H9 (cell line): Measurements from ENCODE around the gene DLG2. TPM values are rescaled to one million over a fixed set of nuclear protein-coding genes. Genes with fewer than 3 reads are reported as not detected.

ENCODE experiments used
- DNase-seq: peaks from one replicate; pipeline ENCODE4 v3.0.0-alpha.2; 2017
- H2AFZ ChIP-seq: one replicate; pipeline ENCODE4 v1.6.1; 2013; ENCODE audit warnings: mild to moderate bottlenecking, low read length, control low read depth, moderate library complexity
- H2AK5ac ChIP-seq: 2 replicates; pipeline ENCODE4 v1.6.1; 2013; ENCODE audit warnings: low read length, control low read depth, mixed read lengths; ENCODE audit not compliant: insufficient read length
- H2BK120ac ChIP-seq: one replicate; pipeline ENCODE4 v1.6.1; 2013; ENCODE audit warnings: low read depth, mild to moderate bottlenecking, low read length, control low read depth, inconsistent platforms; ENCODE audit not compliant: poor library complexity, severe bottlenecking
- H2BK12ac ChIP-seq: 2 replicates; pipeline ENCODE4 v1.6.1; 2013; ENCODE audit warnings: low read length, control low read depth, mixed read lengths, low read depth; ENCODE audit not compliant: insufficient read length
- H2BK15ac ChIP-seq: 2 replicates; pipeline ENCODE4 v1.6.1; 2013; ENCODE audit warnings: low read depth, low read length, control low read depth
- H2BK20ac ChIP-seq: one replicate; pipeline ENCODE4 v1.6.1; 2013; ENCODE audit warnings: low read depth, mild to moderate bottlenecking, low read length, control low read depth, inconsistent platforms; ENCODE audit not compliant: poor library complexity, severe bottlenecking
- H2BK5ac ChIP-seq: 2 replicates; pipeline ENCODE4 v1.6.1; 2013; ENCODE audit warnings: low read length, control low read depth, mixed read lengths; ENCODE audit not compliant: insufficient read length
- H3K14ac ChIP-seq: 2 replicates; pipeline ENCODE4 v1.6.1; 2013; ENCODE audit warnings: low read length, control low read depth; ENCODE audit not compliant: insufficient read depth
- H3K18ac ChIP-seq: 2 replicates; pipeline ENCODE4 v1.6.1; 2013; ENCODE audit warnings: low read depth, mild to moderate bottlenecking, mixed read lengths, low read length, control low read depth; ENCODE audit not compliant: insufficient read length
- H3K23ac ChIP-seq: 2 replicates; pipeline ENCODE4 v1.6.1; 2013; ENCODE audit warnings: low read length, control low read depth, mixed read lengths, low read depth; ENCODE audit not compliant: insufficient read length
- H3K23me2 ChIP-seq: 2 replicates; pipeline ENCODE4 v1.6.1; 2013; ENCODE audit warnings: low read depth, mild to moderate bottlenecking, mixed read lengths, low read length, control low read depth; ENCODE audit not compliant: insufficient read length, poor library complexity, severe bottlenecking
- H3K27ac ChIP-seq: 2 replicates; pipeline ENCODE4 v1.5.1; 2013; ENCODE audit warnings: low read length, control low read depth, mixed read lengths, low read depth; ENCODE audit not compliant: insufficient read length
- H3K27me3 ChIP-seq: 2 replicates; pipeline ENCODE4 v1.6.1; 2013; ENCODE audit warnings: low read length, control low read depth, inconsistent platforms; ENCODE audit not compliant: insufficient read depth
- H3K4ac ChIP-seq: 2 replicates; pipeline ENCODE4 v1.6.1; 2013; ENCODE audit warnings: low read depth, mild to moderate bottlenecking, control low read depth, inconsistent platforms, low read length, moderate library complexity
- H3K4me1 ChIP-seq: 2 replicates; pipeline ENCODE4 v1.6.1; 2013; ENCODE audit warnings: low read length, control low read depth, inconsistent platforms; ENCODE audit not compliant: insufficient read depth
- H3K4me2 ChIP-seq: 2 replicates; pipeline ENCODE4 v1.6.1; 2013; ENCODE audit warnings: low read length, control low read depth, mixed read lengths; ENCODE audit not compliant: insufficient read length, insufficient read depth
- H3K56ac ChIP-seq: 2 replicates; pipeline ENCODE4 v1.6.1; 2013; ENCODE audit warnings: low read depth, mild to moderate bottlenecking, mixed read lengths, low read length, control low read depth; ENCODE audit not compliant: insufficient read length
- H3K79me1 ChIP-seq: 2 replicates; pipeline ENCODE4 v1.6.1; 2013; ENCODE audit warnings: low read depth, mild to moderate bottlenecking, moderate library complexity, low read length, control low read depth, inconsistent platforms; ENCODE audit not compliant: insufficient read depth, poor library complexity, severe bottlenecking
- H3K79me2 ChIP-seq: 2 replicates; pipeline ENCODE4 v1.6.1; 2013; ENCODE audit warnings: low read length, control low read depth, inconsistent platforms; ENCODE audit not compliant: insufficient read depth
- H3K9ac ChIP-seq: 2 replicates; pipeline ENCODE4 v1.6.1; 2013; ENCODE audit warnings: low read length, control low read depth, mixed read lengths; ENCODE audit not compliant: insufficient read length; ENCODE audit errors: extremely low read depth
- H3K9me3 ChIP-seq: one replicate; pipeline ENCODE4 v1.6.1; 2013; ENCODE audit warnings: low read depth, low read length, inconsistent platforms; ENCODE audit not compliant: control insufficient read depth
- H3T11ph ChIP-seq: one replicate; pipeline ENCODE4 v1.6.1; 2013; ENCODE audit warnings: mild to moderate bottlenecking, low read length, control low read depth, inconsistent platforms
- H4K20me1 ChIP-seq: one replicate; pipeline ENCODE4 v1.6.1; 2013; ENCODE audit not compliant: control insufficient read depth, insufficient read length, insufficient read depth
- H4K5ac ChIP-seq: 2 replicates; pipeline ENCODE4 v1.6.1; 2013; ENCODE audit warnings: low read depth, mild to moderate bottlenecking, mixed read lengths, low read length, control low read depth; ENCODE audit not compliant: insufficient read length
- H4K8ac ChIP-seq: replicated peaks from 2 replicates; pipeline ENCODE4 v1.6.1; 2013; ENCODE audit warnings: low read length, control low read depth, mixed read lengths, low read depth; ENCODE audit not compliant: insufficient read length
- H4K91ac ChIP-seq: 2 replicates; pipeline ENCODE4 v1.6.1; 2013; ENCODE audit warnings: low read depth, mild to moderate bottlenecking, moderate library complexity, mixed read lengths, low read length, control low read depth; ENCODE audit not compliant: insufficient read length
- H3K27ac Mint-ChIP-seq, 3 experiments: 2 replicates in 2 of 3; 3 replicates in 1 of 3; pipeline ENCODE4 v1.8.0; 2020 to 2021; ENCODE audit warnings: mixed read lengths in 3 of 3, mild to moderate bottlenecking in 1 of 3, moderate library complexity in 1 of 3
- H3K27me3 Mint-ChIP-seq: 2 replicates; pipeline ENCODE4 v1.8.0; 2021; ENCODE audit warnings: low read depth, mild to moderate bottlenecking, moderate library complexity, mixed read lengths
- H3K36me3 Mint-ChIP-seq, 3 experiments: 2 replicates in 2 of 3; 3 replicates in 1 of 3; pipeline ENCODE4 v1.8.0; 2020 to 2021; ENCODE audit warnings: low read depth in 3 of 3, mixed read lengths in 3 of 3; ENCODE audit not compliant: insufficient read depth in 1 of 3
- H3K4me1 Mint-ChIP-seq, 2 experiments: 2 replicates each; pipeline ENCODE4 v1.8.0; 2020; ENCODE audit warnings: mixed read lengths in 2 of 2
- H3K4me3 Mint-ChIP-seq, 2 experiments: 2 replicates in 1 of 2; 3 replicates in 1 of 2; pipeline ENCODE4 v1.8.0; 2020 to 2021; ENCODE audit warnings: mild to moderate bottlenecking in 2 of 2, mixed read lengths in 2 of 2, moderate library complexity in 1 of 2
- H3K9me3 Mint-ChIP-seq, 2 experiments: 2 replicates in 1 of 2; 3 replicates in 1 of 2; pipeline ENCODE4 v1.8.0; 2020; ENCODE audit warnings: mild to moderate bottlenecking in 2 of 2, mixed read lengths in 2 of 2, moderate library complexity in 1 of 2
- CTCF ChIP-seq: fragments of 200-600 bp; sonication (generic); conservative IDR thresholded peaks from 3 replicates; pipeline ENCODE4 v1.8.0; 2021; ENCODE audit warnings: antibody characterized with exemption, mild to moderate bottlenecking
- whole genome bisulfite sequencing: extraction: QIAGEN DNeasy Blood & Tissue Kit; methylation state at CpG from one replicate; pipeline ENCODE4 v1.1.7; 2013; ENCODE audit warnings: missing lambda C conversion rate, low lambda C conversion rate, mixed read lengths; ENCODE audit not compliant: insufficient read length; ENCODE audit errors: extremely low coverage; 5-methylcytosine and 5-hydroxymethylcytosine counted together
- total RNA-seq: library from RNA; stranded (reverse); gene quantifications from 2 replicates; pipeline ENCODE4 v1.2.1, GENCODE V29; 2021

DLG2 gene
- total RNA-seq, 1 experiment from 2014 or later = 8.0 TPM

GRCh38 chr11:85048801-85049200, 578.3 kb downstream of the DLG2 start:
- peaks cover 4 to 9% of the 10 kb centered on the region in 2 experiments for H3K4me1 Mint-ChIP-seq
- Histone ChIP-seq H3K56ac (no peak overlapping the region), H2AK5ac (no peak overlapping the region), H2BK5ac (no peak overlapping the region), H3K23ac (no peak overlapping the region), H2BK20ac (no peak overlapping the region), H2BK12ac (no peak overlapping the region), H3T11ph (no peak overlapping the region), H4K8ac (no peak overlapping the region), H4K5ac (no peak overlapping the region), H2BK15ac (no peak overlapping the region), H3K9me3 (no peaks in the 10 kb centered on the region), H3K4ac (no peak overlapping the region), H2BK120ac (no peak overlapping the region), H4K91ac (no peak overlapping the region), H3K18ac (no peak overlapping the region), H3K23me2 (no peaks in the 10 kb centered on the region), H2AFZ (no peak overlapping the region), H3K79me1 (no peaks in the 10 kb centered on the region), H3K14ac (no peak overlapping the region), H3K79me2 (no peaks in the 10 kb centered on the region), H3K4me1 (no peaks in the 10 kb centered on the region), H3K27me3 (no peaks in the 10 kb centered on the region), H3K9ac (no peak overlapping the region), H3K4me2 (no peak overlapping the region), H4K20me1 (no peaks in the 10 kb centered on the region), H3K27ac (no peak overlapping the region)
- H3K27ac Mint-ChIP-seq = no peak overlapping the region
- no peaks in the 10 kb centered on the region for H3K27me3 Mint-ChIP-seq
- no peaks in the 10 kb centered on the region for H3K36me3 Mint-ChIP-seq
- H3K4me3 Mint-ChIP-seq = no peak overlapping the region
- DNase-seq = no peak
- no CpG with 5 or more reads among the region's 3 CpGs for WGBS
- H3K9me3 Mint-ChIP-seq = no peaks in the 10 kb centered on the region
- TF ChIP-seq CTCF = no peak
